SK-N-SH (cell line): ENCODE measurements around the gene RNPEPL1. TPM values are rescaled to one million over a fixed set of nuclear protein-coding genes. Genes with fewer than 3 reads are reported as not detected.

Source experiments
- CTCF ChIA-PET: fragments of 300-600, 350-600 bp; formaldehyde crosslinking; extraction: SDS; loops from one replicate; lab custom pipeline; 2021; lab: Yijun Ruan, JAX
- POLR2A ChIA-PET: fragments of 350-600 bp; sonication (Branson Sonifier 250); formaldehyde crosslinking; extraction: SDS; loops from one replicate; lab custom pipeline; 2020; ENCODE audit warnings: antibody characterized with exemption, inconsistent platforms; lab: Yijun Ruan, JAX
- DNase-seq: peaks from one replicate; pipeline ENCODE4 v3.0.0; 2012
- H2AFZ ChIP-seq: fragments of 200-600 bp; sonication (generic); 2 replicates; pipeline ENCODE4 v1.8.1; 2016; ENCODE audit warnings: antibody characterized with exemption, mild to moderate bottlenecking, low read depth
- H3F3A ChIP-seq: fragments of 200-600 bp; sonication (generic); replicated peaks from 2 replicates; pipeline ENCODE3; 2016; ENCODE audit warnings: antibody characterized with exemption, mild to moderate bottlenecking; ENCODE audit not compliant: insufficient read depth
- H3K27ac ChIP-seq, 2 experiments: fragments of 200-500 bp in 1 of 2; fragments of 200-600 bp in 1 of 2; sonication (Bioruptor generic) in 1 of 2; sonication (generic), shearing (Covaris generic) in 1 of 2; 2 replicates each; pipeline versions ENCODE4 v1.5.1 to v1.6.1; 2014 to 2016; ENCODE audit warnings: low read depth in 2 of 2, inconsistent platforms in 1 of 2, low read length in 1 of 2, mild to moderate bottlenecking in 1 of 2, mixed read lengths in 1 of 2
- H3K27me3 ChIP-seq: fragments of 200-600 bp; sonication (generic), shearing (Covaris generic); 2 replicates; pipeline ENCODE4 v1.6.1; 2016; ENCODE audit warnings: mixed run types; ENCODE audit not compliant: insufficient read depth
- H3K36me3 ChIP-seq, 2 experiments: fragments of 200-500 bp in 1 of 2; fragments of 200-600 bp in 1 of 2; sonication (Bioruptor generic) in 1 of 2; sonication (generic) in 1 of 2; replicated peaks in 1 of 2; 2 replicates each; pipeline versions ENCODE3 to v1.5.1; 2014 to 2016; ENCODE audit warnings: low read length in 1 of 2, mild to moderate bottlenecking in 1 of 2; ENCODE audit not compliant: insufficient read depth in 2 of 2, control insufficient read depth in 1 of 2
- H3K4me1 ChIP-seq, 2 experiments: fragments of 200-500 bp in 1 of 2; fragments of 200-600 bp in 1 of 2; sonication (Bioruptor generic) in 1 of 2; sonication (generic), shearing (Covaris generic) in 1 of 2; 2 replicates each; pipeline versions ENCODE4 v1.5.1 to v1.6.1; 2014 to 2016; ENCODE audit warnings: low read depth in 1 of 2, low read length in 1 of 2, mixed run types in 1 of 2; ENCODE audit not compliant: insufficient read depth in 2 of 2, control insufficient read depth in 1 of 2
- H3K4me2 ChIP-seq: fragments of 200-600 bp; sonication (generic), shearing (Covaris generic); 2 replicates; pipeline ENCODE4 v1.6.1; 2017; ENCODE audit warnings: mixed run types
- H3K4me3 ChIP-seq, 2 experiments: fragments of 200-500 bp in 1 of 2; fragments of 200-600 bp in 1 of 2; sonication (Bioruptor generic) in 1 of 2; sonication (generic), shearing (Covaris generic) in 1 of 2; 2 replicates each; pipeline versions ENCODE4 v1.5.1 to v1.8.1; 2014 to 2016; ENCODE audit warnings: low read depth in 2 of 2, inconsistent platforms in 1 of 2, low read length in 1 of 2, mild to moderate bottlenecking in 1 of 2, mixed read lengths in 1 of 2, moderate library complexity in 1 of 2
- H3K79me2 ChIP-seq: fragments of 200-600 bp; sonication (generic); 2 replicates; pipeline ENCODE4 v1.8.1; 2017; ENCODE audit warnings: mild to moderate bottlenecking; ENCODE audit not compliant: insufficient read depth
- H3K9ac ChIP-seq: fragments of 200-600 bp; sonication (generic); 2 replicates; pipeline ENCODE4 v1.6.1; 2017; ENCODE audit warnings: mixed run types
- H3K9me2 ChIP-seq: fragments of 200-600 bp; sonication (generic); 2 replicates; pipeline ENCODE4 v1.6.1; 2017; ENCODE audit warnings: mixed run types
- H3K9me3 ChIP-seq: fragments of 200-600 bp; sonication (generic); 2 replicates; pipeline ENCODE4 v1.6.1; 2017; ENCODE audit warnings: mixed run types, mild to moderate bottlenecking, moderate library complexity
- H4K20me1 ChIP-seq: fragments of 200-600 bp; sonication (generic); 2 replicates; pipeline ENCODE4 v1.6.1; 2017; ENCODE audit warnings: mild to moderate bottlenecking, mixed run types; ENCODE audit not compliant: insufficient read depth
- CHD2 ChIP-seq: fragments of 150-350 bp; IDR thresholded peaks from 2 replicates; pipeline ENCODE4 v1.6.1; 2018; ENCODE audit warnings: low read length; ENCODE audit not compliant: partially characterized antibody
- CTCF ChIP-seq: fragments of 200-600 bp; sonication (generic); IDR thresholded peaks from 2 replicates; pipeline ENCODE4 v1.6.1; 2017; ENCODE audit warnings: antibody characterized with exemption, mild to moderate bottlenecking, moderate library complexity
- EZH2phosphoT487 ChIP-seq: fragments of 200-600 bp; sonication (generic); IDR thresholded peaks from 2 replicates; pipeline ENCODE4 v1.6.1; 2017; ENCODE audit warnings: low read depth, mixed run types, mild to moderate bottlenecking, antibody characterized with exemption, moderate library complexity, borderline replicate concordance
- FOSL2 ChIP-seq: IDR thresholded peaks from 2 replicates; pipeline ENCODE4 v1.4.0; 2012; ENCODE audit warnings: low read depth, mild to moderate bottlenecking, moderate library complexity, borderline replicate concordance
- FOXM1 ChIP-seq: IDR thresholded peaks from 2 replicates; pipeline ENCODE4 v1.4.0; 2012; ENCODE audit warnings: low read depth, mild to moderate bottlenecking
- JUND ChIP-seq: IDR thresholded peaks from 2 replicates; pipeline ENCODE4 v1.4.0; 2012
- MEF2A ChIP-seq: IDR thresholded peaks from 2 replicates; pipeline ENCODE4 v1.4.0; 2012; ENCODE audit warnings: low read depth, borderline replicate concordance
- MXI1 ChIP-seq: IDR thresholded peaks from 2 replicates; pipeline ENCODE4 v1.6.1; 2012; ENCODE audit warnings: mild to moderate bottlenecking, low read depth, low read length, improper control_type of control experiment
- NFIC ChIP-seq: IDR thresholded peaks from 2 replicates; pipeline ENCODE4 v1.4.0; 2012; ENCODE audit warnings: borderline replicate concordance
- PBX3 ChIP-seq: IDR thresholded peaks from 2 replicates; pipeline ENCODE4; 2012
- RAD21 ChIP-seq: IDR thresholded peaks from 2 replicates; pipeline ENCODE4 v1.6.1; 2012; ENCODE audit warnings: mild to moderate bottlenecking, low read length
- RCOR1 ChIP-seq: fragments of 150-350 bp; IDR thresholded peaks from 2 replicates; pipeline ENCODE4 v1.6.1; 2017; ENCODE audit warnings: antibody characterized with exemption, low read length
- RFX5 ChIP-seq: IDR thresholded peaks from 2 replicates; pipeline ENCODE4 v1.6.1; 2012; ENCODE audit warnings: mild to moderate bottlenecking, improper control_type of control experiment, low read length
- SIN3A ChIP-seq: IDR thresholded peaks from 2 replicates; pipeline ENCODE4 v1.6.1; 2012; ENCODE audit warnings: low read depth, mild to moderate bottlenecking, low read length, moderate library complexity, borderline replicate concordance
- SMC3 ChIP-seq: IDR thresholded peaks from 2 replicates; pipeline ENCODE4 v1.6.1; 2012; ENCODE audit warnings: low read depth, low read length, improper control_type of control experiment
- YY1 ChIP-seq: IDR thresholded peaks from 2 replicates; pipeline ENCODE4 v1.4.0; 2012; ENCODE audit warnings: low read depth, mild to moderate bottlenecking
- WGBS: methylation state at CpG from one replicate; pipeline ENCODE4 v1.1.6; 2017; ENCODE audit warnings: low lambda C conversion rate; 5-methylcytosine and 5-hydroxymethylcytosine counted together
- polyA plus RNA-seq, 3 experiments: library from polyadenylated mRNA; depleted of rRNA; stranded (reverse); fragments of >200 nt; gene quantifications; 2 replicates each; pipeline ENCODE4 v1.2.3, GENCODE V29; 2012

The RNPEPL1 gene
- polyA plus RNA-seq, 1 of the 3 experiments (the other 2 are of a cell fraction): 14.3 TPM

- no peak for TF ChIP-seq CTCF
- TF ChIP-seq RCOR1: no peak
- no peak for TF ChIP-seq FOXM1
- TF ChIP-seq NFIC: no peak
- no peak for TF ChIP-seq SIN3A
- TF ChIP-seq MEF2A: no peak
- TF ChIP-seq SMC3: no peak
- 0 out of 2 replicates have a peak, but pooled peaks have one; percentile 24 for TF ChIP-seq JUND
- no peak for TF ChIP-seq RFX5
- TF ChIP-seq FOSL2: peak; percentile 37; the same call in 1 of the 2 replicates
- no peak for TF ChIP-seq YY1
- TF ChIP-seq MXI1: no peak
- no peak for TF ChIP-seq EZH2phosphoT487
- TF ChIP-seq RAD21: no peak
- TF ChIP-seq CHD2: no peak
- no peak for TF ChIP-seq PBX3
- H3K79me2 ChIP-seq: peaks cover 57% of the 10 kb centered on the region
These were observed 11.7 kb downstream of the RNPEPL1 start for GRCh38 chr2:240579771-240580614.

More at GRCh38 chr2:240579771-240580614, 11.7 kb downstream of the RNPEPL1 start:
- no peak for DNase-seq
- H3K4me1 ChIP-seq: peaks cover 5 to 14% of the 10 kb centered on the region in 2 experiments; a peak in 3 of 4 replicates
- no peak overlapping the region for H3K9ac ChIP-seq
- ChIA-PET POLR2A (no interaction called here), CTCF (interaction anchor here (0.8 to 1.6 kb wide), 4 partner anchors 11 to 66 kb away, joined by 3 to 6 read pairs (median 4); partner anchors contain the start of gene RNPEPL1)
- peaks cover 20% of the 10 kb centered on the region for H4K20me1 ChIP-seq
- no peaks in the 10 kb centered on the region for H3K9me2 ChIP-seq
- no peak overlapping the region for H3K4me3 ChIP-seq
- H3K27ac ChIP-seq: peak overlapping the region in 1 of 2 experiments; percentile 4; a peak in 1 of 4 replicates
- H3K36me3 ChIP-seq: peaks cover 8 to 38% of the 10 kb centered on the region in 2 experiments
- H3F3A ChIP-seq: peaks cover 3% of the 10 kb centered on the region
- H2AFZ ChIP-seq: no peak overlapping the region
- no peak overlapping the region for H3K4me2 ChIP-seq
- H3K9me3 ChIP-seq: no peaks in the 10 kb centered on the region
- H3K27me3 ChIP-seq: no peaks in the 10 kb centered on the region
- 77% methylated on average over 26 of the region's 27 CpGs for WGBS
